Stimulated activated naive CD4-positive, alpha-beta T cell (primary cell): ENCODE measurements around the gene BCR.

Source experiments
- DNase-seq, 6 experiments: peaks; one replicate each; lab custom pipeline; 2025; lab: John Stamatoyannopoulos, UW

The BCR gene

DNA sequence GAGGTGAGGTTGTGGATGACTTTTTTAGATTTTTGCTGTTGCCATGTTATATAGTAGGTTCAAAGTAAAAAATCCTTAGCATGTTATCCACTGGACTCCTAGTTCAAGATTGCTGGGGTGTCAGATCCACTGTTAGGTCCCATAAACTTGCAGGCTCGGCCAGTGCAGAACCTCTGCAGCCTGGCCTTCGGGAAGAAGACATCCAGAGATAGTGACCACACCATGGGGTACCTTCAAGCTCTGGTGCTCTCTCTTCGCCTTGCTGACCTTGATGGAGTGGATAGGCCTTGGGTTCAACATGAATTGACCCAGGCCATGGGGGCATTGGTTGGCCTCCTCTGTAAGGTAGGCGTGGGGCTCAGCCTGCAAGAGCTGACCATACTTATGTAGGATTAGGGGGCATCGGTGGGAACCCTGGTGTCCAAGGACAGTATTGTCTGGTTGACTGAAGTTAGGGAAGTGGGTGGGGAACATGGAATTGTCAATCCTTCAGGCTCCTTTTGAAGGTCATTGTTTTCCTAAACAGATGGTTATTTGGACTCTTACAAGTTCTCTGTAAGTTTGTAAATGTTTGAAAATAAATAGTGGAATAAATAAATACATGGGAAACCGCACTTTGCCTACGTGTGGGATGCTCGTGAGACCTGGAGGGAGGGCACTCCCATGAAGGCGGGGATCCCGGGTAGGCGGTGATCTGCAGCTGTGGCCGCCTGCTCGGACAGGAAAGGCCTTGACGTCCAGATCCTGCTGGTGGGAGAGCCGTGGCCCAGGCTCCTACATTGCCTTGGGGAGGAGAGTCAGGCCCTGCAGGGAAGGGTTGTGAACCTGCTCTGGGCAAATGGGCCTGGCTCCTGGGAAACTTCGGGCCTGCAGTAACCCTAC is 37.1 kb downstream of the BCR start:
- DNase-seq = no peak

GRCh38 chr22:23218053-23218866 is 38.0 kb downstream of the BCR start:
- no peak for DNase-seq

DNA sequence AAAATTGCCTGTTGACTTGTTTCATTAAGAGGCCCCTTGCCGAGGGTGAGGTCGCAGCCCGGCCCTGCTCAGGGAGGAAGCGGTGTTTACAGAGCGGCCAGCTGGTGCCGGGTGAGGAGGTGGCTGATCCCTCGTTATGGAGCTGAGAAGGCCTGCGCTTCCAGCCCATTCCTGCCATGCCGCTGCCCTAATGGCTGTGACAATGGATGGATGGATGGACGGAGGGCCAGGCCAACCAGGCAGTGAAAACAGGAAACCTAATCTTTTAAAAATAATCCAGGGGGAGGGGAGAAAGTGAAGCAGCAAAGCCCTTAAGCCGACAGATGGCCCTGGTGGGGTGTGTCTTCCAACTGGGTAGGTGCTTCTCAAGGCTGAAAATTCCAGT is 38.5 kb downstream of the BCR start:
- DNase-seq = peak in 1 of 6 experiments; percentile 17

- DNase-seq = no peak
These were observed 39.0 kb downstream of the BCR start for GRCh38 chr22:23219317-23219716.

DNA sequence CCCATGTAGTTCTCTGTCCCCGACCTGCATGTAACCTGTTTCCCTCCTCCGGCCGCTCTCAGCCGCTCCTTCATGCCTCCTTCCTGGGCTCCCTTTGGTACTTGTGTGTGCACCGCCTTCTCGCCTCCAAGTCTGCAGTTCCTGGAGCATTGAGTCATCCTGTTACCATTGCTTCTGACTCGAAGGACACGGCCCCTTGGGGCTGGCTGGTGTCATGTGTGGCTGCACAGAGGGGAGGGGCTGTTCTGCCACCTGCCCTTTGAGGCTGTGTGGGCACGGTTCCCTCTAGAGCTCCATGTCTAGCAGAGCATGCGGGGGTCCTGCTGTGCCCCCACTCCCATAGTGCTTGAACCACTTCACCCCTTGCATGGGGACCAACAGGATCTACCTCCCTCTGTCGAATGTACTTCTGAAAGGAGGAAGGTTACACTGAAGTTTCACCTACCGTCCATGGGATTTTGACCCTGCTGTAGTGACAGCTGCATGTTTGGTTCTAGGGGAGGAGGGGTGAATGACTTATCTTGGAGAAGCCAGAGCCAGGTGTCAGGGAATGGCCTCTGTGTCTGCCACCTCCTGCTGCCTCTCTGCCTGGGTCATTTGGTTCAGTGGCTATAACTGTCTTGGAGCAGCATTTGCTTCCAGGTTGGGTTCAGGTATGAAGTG is 39.6 kb downstream of the BCR start:
- DNase-seq = peak in 2 of 6 experiments; percentile 16

- DNase-seq = peak in 2 of 6 experiments; percentile 10 to 28
These were observed 40.4 kb downstream of the BCR start for GRCh38 chr22:23220485-23221350.

- DNase-seq = no peak
These were observed 41.1 kb downstream of the BCR start for GRCh38 chr22:23221351-23221804.

DNA sequence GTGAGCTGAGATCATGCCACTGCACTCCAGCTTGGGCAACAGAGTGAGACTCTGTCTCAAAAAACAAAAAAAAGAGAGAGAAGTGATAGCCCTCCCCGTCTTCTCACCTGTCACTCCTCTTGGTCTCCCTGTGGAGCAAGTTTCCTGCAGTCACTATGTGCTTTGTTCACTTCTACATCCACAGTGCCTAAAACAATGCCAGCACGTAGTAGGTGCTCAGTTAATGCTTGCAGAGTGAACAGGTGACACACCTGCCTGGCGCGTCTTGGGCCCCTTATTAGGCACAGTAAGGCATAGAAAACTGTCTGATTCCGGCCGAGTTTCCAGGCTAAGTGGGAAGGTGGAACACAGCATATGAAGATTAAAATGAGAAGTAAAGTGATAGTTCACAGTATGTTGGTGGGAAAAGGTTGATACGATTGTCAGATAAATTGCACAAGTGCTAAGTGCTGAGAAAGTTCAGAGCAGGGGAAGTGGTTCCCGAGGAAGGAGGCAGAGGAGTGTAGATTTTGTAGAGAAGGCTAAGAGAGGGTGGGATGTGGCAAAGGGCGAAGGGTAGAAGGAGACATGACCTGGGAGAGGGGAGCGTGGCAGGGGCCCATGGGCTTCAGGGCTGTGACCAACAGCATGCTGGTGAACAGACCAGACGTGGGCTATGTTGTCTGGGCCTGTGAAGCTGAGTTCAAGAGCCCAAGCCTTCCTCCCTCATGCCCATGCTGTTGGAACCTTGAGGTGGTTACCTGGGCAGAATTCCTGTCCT is 41.9 kb downstream of the BCR start:
- no peak for DNase-seq

GRCh38 chr22:23222793-23223568 is 42.7 kb downstream of the BCR start:
- no peak for DNase-seq

DNA sequence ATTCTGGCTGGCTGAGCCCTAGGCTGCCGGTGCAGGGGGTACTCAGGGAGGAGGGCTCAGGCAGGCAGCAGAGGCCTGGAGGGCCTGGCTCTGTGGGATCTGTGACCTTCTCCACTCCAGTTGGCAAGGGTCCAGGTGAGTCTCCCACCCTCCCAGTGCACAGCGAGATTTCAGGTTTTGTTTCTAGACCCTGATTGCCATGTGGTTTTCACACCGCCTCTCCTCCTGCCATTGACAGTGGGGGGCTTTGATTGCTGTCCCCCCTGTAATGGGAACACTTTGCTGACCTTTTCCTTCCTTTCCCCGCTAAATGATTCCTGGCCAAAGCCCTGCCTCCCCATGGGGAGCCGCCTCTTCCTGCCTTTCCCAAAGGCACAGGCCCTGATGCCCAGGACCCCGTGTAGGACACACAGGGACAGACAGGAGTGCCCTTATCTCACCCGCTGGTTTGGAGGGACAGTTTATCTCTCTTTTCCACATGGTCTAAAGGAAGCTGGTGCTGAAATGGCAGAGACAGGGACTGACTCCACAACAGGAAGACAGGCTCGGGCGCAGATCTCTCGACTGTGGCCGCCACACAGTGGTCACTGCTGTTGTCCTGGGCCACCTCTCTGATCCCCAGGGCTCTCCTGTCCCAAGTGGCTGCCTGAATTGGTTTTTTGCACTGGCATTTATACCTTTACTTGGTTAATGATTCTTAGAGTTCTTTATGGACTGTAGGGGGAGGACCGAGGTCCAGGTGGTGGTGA is 43.4 kb downstream of the BCR start:
- no peak for DNase-seq

DNA sequence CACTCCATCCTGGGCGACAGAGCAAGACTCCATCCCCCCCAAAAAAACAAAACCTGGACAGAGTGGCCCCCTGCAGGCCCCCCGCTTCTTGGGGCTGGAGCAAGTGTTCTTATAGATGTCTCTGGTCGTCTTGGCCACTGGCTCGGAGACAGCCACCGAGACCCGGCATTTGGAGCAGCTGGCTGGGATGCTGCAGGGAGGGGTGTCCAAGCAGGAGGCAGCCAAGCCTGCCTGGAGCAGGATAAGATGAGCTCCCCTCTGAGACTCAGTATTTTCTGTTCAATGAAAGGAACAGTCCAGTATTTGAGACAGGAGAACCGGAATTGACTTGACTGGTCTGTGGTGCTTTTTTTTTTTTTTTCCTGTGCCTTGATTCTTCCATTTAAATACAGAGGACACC is 44.5 kb downstream of the BCR start:
- no peak for DNase-seq

DNA sequence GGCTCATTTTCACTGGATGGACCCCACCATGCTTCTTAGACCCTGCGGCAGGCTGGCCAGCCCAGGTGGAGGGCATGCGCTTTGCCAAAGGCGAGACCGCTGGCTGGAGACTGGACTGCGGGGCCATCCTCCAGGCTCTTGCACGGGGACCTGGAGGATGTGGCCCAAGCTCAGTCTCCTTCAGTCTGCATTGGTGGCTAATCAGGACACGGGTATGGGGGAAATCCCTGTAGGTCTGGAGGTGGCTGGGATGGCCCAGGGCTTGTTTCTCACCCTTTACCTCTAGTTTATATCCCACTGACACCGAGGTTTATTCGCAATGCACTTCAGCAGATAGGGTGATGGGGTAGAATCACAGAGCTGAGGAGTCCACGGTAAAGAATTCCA is 45.0 kb downstream of the BCR start:
- no peak for DNase-seq

DNA sequence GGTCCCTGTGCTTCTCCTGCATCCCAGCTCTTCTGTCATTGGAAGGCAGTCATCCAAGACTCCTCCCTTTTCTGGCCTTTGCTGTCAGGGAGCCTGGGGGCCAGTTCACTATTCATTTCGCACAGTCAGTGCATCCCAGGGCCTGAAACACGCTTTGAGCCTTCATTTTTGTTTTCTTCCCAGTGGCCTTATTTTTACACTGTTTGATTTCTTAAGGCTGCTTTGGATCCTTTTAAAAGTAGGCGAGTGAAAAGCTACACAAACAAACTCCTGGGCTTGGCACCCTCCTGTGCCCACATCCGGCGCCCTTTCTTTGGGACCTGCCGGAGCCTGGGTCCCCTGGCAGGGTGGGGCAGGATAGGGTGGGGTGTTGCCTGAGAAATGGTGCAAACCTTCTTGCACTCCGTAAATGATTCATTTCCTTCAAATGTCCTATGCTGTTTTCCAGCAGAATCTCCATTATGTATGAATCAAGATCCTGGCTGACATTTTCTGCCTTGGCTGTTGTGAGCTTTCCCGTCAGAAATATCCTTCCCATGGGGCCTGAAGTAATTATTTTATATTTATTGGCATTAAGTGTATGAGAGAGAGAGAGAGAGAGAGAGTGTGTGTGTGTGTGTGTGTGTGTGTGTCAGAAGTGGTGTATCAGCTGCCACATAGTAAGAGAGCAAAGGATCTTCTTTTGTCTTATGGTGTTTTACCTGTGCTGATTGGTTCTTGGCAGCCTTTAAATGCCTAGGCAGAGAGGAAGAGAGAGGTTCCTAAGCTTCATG is 45.6 kb downstream of the BCR start:
- DNase-seq = peak; percentile 26 to 83 (median 48)

DNA sequence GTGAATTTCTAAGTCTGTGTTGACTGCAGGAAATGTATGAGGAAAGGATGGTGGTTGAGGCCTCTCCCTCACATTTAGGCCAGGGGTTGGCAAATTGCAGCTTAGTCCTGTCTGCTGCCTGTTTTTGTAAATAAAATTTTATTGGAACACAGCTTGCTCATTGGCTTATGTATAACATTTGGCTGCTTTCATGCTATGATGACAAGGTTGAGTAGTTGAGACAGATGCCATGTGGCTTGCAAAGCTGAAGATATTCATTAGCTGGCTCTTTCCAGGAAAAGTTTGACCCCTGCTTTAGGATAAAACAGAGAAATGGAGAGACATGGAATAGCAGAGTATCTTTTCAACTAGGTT is 46.2 kb downstream of the BCR start:
- no peak for DNase-seq

- DNase-seq = no peak
These were observed 47.1 kb downstream of the BCR start for GRCh38 chr22:23227380-23227779.

DNA sequence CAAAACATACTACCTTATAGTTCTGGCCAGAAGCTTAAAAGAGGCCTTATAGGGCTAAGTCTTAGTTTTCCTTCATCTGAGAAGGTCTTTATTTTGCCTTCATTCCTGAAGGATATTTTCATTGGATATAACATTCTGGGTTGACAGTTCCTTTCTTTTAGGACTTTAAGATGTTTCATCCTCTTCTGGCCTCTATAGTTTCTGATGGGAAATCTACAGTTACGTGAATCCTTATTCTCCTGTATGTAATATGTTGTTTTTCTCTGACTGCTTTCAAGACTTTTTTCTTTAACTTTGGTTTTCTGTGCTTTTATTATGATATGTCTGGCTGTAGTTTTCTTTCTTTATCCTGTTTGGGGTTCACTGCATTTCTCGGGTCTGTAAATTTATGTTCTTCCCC is 48.2 kb downstream of the BCR start:
- no peak for DNase-seq

DNA sequence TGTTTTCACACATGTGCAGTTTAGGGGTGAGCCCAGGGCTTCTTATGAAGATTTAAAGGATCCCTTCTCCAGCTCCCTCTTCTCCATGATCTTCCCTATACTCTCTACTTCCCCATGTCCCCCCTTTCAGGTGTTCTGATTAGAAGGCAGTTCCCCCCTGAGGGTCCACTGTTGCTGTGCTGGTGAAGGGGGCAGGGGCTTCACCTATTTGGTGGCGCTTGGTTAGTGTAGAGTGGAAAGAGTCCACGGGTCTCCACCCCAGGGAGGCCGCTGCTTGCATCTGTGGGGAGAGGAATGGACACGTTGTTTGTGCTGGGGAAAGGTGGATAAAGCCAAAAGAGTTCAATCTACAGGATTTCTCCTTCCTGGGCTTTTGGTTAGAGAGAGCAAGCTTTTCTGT is 49.3 kb downstream of the BCR start:
- DNase-seq = no peak

GRCh38 chr22:23230348-23231068 is 50.2 kb downstream of the BCR start:
- no peak for DNase-seq
